Measurements from ENCODE around the gene FBXL16. TPM values are rescaled to one million over a fixed set of nuclear protein-coding genes. Genes with fewer than 3 reads are reported as not detected.

The FBXL16 gene
- total and polyA plus RNA-seq, 9 of the 15 experiments (the other 6 are each of a cell fraction or from before 2014, with no cell fraction given) = 0.21 to 8.2 (median 1.7) TPM

DNA sequence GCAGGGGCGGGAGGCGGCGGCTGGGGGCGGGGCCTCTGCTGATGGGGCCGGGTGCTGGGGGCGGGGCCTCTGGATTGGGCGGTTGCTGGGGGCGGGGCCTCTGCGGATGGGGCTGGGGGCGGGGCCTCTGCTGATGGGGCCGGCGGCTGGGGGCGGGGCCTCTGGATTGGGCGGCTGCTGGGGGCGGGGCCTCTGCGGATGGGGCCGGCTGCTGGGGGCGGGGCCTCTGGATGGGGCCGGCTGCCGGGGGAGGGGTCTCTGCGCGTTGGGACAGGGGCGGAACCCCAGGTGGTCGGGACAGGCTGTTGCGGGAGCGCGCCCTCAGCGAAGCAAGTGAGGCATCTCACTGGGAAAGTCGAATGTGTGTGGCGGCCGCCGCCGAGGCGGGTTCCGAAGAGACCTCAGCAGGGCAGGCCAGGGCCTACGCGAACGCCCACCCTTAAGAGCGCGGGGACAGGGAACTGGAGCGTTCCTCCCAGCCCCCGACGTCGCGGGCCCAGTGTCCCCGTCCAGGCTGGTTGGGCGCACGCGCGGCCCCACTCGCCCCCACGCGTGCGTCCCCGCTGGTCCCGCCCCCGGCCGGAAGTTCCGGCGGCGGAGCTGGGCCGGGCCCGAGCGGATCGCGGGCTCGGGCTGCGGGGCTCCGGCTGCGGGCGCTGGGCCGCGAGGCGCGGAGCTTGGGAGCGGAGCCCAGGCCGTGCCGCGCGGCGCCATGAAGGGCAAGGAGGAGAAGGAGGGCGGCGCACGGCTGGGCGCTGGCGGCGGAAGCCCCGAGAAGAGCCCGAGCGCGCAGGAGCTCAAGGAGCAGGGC lies 25.6 kb downstream of the FBXL16 start, which contains the start of gene STUB1 (continued):
- TF ChIP-seq, protein P1, sequence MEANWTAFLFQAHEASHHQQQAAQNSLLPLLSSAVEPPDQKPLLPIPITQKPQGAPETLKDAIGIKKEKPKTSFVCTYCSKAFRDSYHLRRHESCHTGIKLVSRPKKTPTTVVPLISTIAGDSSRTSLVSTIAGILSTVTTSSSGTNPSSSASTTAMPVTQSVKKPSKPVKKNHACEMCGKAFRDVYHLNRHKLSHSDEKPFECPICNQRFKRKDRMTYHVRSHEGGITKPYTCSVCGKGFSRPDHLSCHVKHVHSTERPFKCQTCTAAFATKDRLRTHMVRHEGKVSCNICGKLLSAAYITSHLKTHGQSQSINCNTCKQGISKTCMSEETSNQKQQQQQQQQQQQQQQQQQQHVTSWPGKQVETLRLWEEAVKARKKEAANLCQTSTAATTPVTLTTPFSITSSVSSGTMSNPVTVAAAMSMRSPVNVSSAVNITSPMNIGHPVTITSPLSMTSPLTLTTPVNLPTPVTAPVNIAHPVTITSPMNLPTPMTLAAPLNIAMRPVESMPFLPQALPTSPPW (CRISPR knock-in tag; IDR thresholded peaks at IDR 0.05) = peak; percentile 84
- TF ChIP-seq, protein P2, sequence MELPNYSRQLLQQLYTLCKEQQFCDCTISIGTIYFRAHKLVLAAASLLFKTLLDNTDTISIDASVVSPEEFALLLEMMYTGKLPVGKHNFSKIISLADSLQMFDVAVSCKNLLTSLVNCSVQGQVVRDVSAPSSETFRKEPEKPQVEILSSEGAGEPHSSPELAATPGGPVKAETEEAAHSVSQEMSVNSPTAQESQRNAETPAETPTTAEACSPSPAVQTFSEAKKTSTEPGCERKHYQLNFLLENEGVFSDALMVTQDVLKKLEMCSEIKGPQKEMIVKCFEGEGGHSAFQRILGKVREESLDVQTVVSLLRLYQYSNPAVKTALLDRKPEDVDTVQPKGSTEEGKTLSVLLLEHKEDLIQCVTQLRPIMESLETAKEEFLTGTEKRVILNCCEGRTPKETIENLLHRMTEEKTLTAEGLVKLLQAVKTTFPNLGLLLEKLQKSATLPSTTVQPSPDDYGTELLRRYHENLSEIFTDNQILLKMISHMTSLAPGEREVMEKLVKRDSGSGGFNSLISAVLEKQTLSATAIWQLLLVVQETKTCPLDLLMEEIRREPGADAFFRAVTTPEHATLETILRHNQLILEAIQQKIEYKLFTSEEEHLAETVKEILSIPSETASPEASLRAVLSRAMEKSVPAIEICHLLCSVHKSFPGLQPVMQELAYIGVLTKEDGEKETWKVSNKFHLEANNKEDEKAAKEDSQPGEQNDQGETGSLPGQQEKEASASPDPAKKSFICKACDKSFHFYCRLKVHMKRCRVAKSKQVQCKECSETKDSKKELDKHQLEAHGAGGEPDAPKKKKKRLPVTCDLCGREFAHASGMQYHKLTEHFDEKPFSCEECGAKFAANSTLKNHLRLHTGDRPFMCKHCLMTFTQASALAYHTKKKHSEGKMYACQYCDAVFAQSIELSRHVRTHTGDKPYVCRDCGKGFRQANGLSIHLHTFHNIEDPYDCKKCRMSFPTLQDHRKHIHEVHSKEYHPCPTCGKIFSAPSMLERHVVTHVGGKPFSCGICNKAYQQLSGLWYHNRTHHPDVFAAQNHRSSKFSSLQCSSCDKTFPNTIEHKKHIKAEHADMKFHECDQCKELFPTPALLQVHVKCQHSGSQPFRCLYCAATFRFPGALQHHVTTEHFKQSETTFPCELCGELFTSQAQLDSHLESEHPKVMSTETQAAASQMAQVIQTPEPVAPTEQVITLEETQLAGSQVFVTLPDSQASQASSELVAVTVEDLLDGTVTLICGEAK (IDR thresholded peaks at IDR 0.05) = peak; percentile 83
- TF ChIP-seq, protein P2 (CRISPR knock-in tag; IDR thresholded peaks at IDR 0.05) = no peak
- peak; percentile 76 for TF ChIP-seq RBFOX2 (IDR thresholded peaks at IDR 0.05; ENCODE audit: low read depth, low read length)
- TF ChIP-seq ILF3 (IDR thresholded peaks at IDR 0.05; ENCODE audit: borderline replicate concordance) = no peak
- TF ChIP-seq, protein P3, sequence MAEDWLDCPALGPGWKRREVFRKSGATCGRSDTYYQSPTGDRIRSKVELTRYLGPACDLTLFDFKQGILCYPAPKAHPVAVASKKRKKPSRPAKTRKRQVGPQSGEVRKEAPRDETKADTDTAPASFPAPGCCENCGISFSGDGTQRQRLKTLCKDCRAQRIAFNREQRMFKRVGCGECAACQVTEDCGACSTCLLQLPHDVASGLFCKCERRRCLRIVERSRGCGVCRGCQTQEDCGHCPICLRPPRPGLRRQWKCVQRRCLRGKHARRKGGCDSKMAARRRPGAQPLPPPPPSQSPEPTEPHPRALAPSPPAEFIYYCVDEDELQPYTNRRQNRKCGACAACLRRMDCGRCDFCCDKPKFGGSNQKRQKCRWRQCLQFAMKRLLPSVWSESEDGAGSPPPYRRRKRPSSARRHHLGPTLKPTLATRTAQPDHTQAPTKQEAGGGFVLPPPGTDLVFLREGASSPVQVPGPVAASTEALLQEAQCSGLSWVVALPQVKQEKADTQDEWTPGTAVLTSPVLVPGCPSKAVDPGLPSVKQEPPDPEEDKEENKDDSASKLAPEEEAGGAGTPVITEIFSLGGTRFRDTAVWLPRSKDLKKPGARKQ (CRISPR knock-in tag; IDR thresholded peaks at IDR 0.05) = no peak
- no peak for TF ChIP-seq HSF4 (CRISPR knock-in tag; IDR thresholded peaks at IDR 0.05; ENCODE audit: borderline replicate concordance)
- no peak for TF ChIP-seq ZNF165 (CRISPR knock-in tag; IDR thresholded peaks at IDR 0.05; ENCODE audit: borderline replicate concordance)
- no peak for TF ChIP-seq SNRNP70 (optimal IDR thresholded peaks at IDR 0.05; ENCODE audit: low read depth, low read length)
- TF ChIP-seq GATAD2A (IDR thresholded peaks at IDR 0.05) = no peak
- no peak for TF ChIP-seq ILK (tag; IDR thresholded peaks at IDR 0.05; ENCODE audit: borderline replicate concordance, low read depth)
- TF ChIP-seq, protein P4, sequence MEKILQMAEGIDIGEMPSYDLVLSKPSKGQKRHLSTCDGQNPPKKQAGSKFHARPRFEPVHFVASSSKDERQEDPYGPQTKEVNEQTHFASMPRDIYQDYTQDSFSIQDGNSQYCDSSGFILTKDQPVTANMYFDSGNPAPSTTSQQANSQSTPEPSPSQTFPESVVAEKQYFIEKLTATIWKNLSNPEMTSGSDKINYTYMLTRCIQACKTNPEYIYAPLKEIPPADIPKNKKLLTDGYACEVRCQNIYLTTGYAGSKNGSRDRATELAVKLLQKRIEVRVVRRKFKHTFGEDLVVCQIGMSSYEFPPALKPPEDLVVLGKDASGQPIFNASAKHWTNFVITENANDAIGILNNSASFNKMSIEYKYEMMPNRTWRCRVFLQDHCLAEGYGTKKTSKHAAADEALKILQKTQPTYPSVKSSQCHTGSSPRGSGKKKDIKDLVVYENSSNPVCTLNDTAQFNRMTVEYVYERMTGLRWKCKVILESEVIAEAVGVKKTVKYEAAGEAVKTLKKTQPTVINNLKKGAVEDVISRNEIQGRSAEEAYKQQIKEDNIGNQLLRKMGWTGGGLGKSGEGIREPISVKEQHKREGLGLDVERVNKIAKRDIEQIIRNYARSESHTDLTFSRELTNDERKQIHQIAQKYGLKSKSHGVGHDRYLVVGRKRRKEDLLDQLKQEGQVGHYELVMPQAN (IDR thresholded peaks at IDR 0.05; ENCODE audit: borderline replicate concordance) = peak; percentile 73; the same call in 1 of the 2 replicates

All from K562 (cell line).